Measurements from ENCODE around the gene GIN1.
A peak's percentile ranks its signal among the peaks of the same experiment; 100 is the strongest.
"Not testable (repeated sequence)": the region's sequence is repeated elsewhere in the genome, so short reads cannot be mapped to it uniquely, and the experiment has no call there.

GIN1 gene

GRCh38 chr5:103119765-103120606 lies at the start of gene GIN1, which contains the start of gene PPIP5K2:
Gene GIN1 (minus strand): TSS chr5:103120138. CDS start chr5:103108707, 11,431 bp downstream.
Gene PPIP5K2 (plus strand): TSS chr5:103120301. CDS start chr5:103129590, 9,289 bp downstream.
- DNase-seq (ENCODE audit: low read depth in 2 of 2), result peak; percentile 93 to 95

DNA sequence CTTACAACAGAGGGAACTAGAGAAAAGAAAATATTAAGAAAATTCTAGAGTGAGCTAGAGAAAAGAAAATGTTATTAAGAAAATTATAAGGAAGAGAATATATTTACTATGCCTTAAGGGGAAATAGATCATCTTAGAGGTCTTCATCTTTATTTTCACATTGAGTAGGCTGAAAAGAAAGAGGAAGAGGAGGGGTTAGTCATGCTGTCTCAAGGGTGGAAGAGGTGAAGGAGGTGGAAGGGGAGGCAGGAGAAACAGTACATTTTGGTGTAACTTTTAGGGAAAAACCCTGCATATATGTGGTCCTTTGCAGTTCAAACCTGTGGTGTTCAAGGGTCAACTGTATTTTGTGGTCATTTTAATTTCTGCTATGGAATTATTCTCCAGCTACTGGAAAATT lies 46.8 kb upstream of the GIN1 start:
- no peak for DNase-seq (ENCODE audit: low read depth in 2 of 2)

DNA sequence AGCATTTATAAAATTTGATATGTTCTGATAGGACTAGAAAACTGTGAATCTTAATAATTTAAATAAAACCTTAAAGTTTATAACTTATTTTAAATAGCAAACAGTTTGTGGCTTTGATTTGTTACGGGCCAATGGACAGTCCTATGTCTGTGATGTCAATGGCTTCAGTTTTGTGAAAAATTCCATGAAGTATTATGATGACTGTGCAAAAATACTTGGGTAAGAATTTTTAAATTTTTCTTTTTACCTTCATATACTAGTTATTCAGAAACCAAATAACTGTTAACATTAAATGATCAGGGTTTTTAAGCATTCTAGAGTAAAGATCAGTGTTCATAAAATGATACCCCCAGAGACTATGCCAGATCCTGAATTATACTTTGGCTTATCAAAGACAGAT lies 31.2 kb upstream of the GIN1 start:
- DNase-seq (ENCODE audit: low read depth in 2 of 2), result no peak

- DNase-seq (ENCODE audit: low read depth in 2 of 2), result no peak
These were observed 28.3 kb upstream of the GIN1 start for GRCh38 chr5:103148213-103148612.

DNA sequence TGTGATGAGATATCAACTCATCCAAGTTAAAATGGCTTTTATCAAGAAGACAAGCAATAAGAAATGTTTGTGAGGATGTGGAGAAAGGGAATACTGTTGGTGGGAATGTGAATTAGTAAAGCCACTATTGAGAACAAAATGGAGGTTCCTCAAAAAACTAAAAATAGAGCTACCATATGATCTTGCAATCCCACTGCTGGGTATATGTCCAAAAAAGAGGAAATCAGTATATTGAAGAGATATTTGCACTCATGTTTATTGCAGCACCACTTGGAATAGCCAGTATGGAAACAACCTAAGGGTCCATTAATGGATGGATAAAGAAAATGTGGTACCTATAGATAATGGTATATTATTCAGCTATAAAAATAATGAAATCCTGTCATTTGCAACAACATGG lies 25.3 kb upstream of the GIN1 start:
- no peak for DNase-seq (ENCODE audit: low read depth in 2 of 2)

GRCh38 chr5:103142132-103142531 lies 22.2 kb upstream of the GIN1 start:
- not testable (repeated sequence) for DNase-seq (ENCODE audit: low read depth in 2 of 2)

DNA sequence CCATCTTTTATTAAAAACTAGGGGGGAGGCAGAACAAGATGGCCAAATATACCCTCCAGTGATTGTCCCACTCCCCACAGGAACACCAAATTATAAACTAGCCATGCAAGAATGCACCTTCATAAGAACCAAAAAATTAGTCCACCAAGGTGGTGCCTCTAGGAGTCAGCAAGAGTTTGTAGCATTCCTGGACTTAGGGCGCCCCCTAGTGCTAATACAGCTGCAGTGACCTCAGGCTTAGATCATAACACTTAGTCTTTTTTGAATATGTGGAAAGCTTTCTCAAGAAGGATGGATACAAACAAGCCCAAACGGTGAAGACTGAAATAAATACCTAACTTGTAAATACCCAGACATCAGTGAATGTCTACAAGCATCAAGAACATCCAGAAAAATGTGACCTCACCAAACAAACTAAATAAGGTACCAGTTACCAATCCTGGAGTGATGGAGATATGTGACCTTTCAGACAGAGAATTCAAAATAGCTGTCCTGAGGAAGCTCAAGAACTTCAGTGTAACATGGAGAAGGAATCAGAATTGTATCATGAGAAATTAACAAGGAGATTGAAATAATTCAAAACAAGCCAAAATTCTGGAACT lies 19.4 kb upstream of the GIN1 start:
- DNase-seq (ENCODE audit: low read depth in 2 of 2), result peak; percentile 61 to 72

DNA sequence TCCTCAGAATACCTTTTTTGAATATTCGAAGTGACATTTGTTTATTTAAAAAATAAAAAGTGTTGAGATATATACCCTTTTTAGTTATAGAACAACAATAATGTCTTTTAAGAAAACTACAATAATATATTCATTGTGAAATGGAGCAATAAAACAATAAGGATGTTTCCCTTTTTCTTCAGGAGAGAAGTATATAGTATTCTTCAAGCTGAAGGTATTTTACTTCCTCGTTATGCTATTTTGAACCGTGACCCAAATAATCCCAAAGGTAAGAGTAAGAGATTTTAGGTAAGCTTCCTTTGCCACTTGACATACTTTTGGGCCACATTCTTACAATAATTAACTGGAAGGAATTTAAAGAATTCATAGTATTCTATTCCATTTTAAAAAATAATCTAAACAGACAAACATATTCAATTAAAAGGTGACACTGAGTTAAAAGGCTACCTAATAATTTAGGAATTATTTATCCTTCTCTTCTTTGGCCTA lies 18.3 kb upstream of the GIN1 start:
- no peak for DNase-seq (ENCODE audit: low read depth in 2 of 2)

- DNase-seq (ENCODE audit: low read depth in 2 of 2), result no peak
These were observed 15.5 kb upstream of the GIN1 start for GRCh38 chr5:103135461-103135860.

GRCh38 chr5:103133231-103133630 lies 13.3 kb upstream of the GIN1 start:
- DNase-seq (ENCODE audit: low read depth in 2 of 2), result no peak

DNA sequence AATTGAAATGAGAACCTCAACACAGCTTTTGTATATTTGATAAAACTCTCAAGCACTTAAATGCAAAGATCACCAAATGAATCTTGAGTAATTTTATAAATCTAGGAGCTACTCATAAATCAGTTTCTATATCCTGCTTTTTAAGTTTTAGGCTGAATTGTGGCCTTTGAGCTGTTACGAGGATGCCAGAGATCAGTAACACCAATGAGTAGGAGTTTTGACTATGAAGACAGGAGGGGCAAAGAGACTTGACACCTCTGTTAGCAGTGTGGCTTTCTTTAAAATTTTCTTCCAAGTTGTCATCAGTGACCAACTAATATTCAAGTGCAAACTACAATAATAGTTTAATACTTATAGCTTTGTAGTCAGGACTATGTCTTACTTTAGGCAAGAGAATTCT lies 12.7 kb upstream of the GIN1 start:
- DNase-seq (ENCODE audit: low read depth in 2 of 2), result no peak

- DNase-seq (ENCODE audit: low read depth in 2 of 2), result no peak
These were observed 8.3 kb upstream of the GIN1 start for GRCh38 chr5:103128202-103128601.

DNA sequence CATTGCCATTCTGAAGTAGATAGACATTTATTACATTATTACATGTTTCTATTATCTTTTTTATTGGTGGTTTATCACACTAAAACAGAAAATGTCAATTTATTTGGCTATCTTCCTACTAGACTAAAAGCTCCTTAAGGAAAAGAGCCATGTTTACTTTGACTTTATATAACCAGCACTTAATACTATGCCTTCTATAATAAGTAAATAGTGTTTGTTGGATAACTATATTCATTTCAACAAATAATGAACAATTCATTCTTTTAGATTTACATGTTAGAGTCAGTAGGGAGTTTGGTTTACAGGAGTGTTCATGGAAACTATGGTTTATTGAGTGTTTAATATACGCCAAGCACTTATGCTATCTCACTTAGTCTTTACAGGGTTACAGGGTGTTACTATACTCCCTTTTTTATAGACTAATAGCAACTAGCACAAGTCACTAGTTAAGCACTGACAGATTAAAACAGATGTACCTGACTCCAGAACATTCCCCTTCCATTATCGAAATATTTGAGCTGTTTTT lies 7.4 kb upstream of the GIN1 start:
- DNase-seq (ENCODE audit: low read depth in 2 of 2), result no peak

DNA sequence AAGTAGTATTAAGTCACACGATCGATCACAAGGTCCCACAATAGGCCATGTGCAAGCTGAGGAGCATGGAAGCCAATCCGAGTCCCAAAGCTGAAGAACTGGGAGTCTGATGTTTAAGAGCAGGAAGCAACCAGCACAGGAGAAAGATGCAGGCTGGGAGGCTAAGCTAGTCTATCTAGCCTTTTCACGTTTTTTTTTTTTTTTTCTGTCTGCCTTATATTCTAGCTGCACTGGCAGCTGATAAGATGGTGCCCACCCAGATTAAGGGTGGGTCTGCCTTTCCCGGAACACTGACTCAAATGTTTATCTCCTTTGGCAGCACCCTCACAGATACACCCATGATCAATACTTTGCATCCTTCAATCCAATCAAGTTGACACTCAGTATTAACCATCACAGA lies 6.6 kb upstream of the GIN1 start:
- no peak for DNase-seq (ENCODE audit: low read depth in 2 of 2)

GRCh38 chr5:103122242-103122641 lies 2.3 kb upstream of the GIN1 start:
- DNase-seq (ENCODE audit: low read depth in 2 of 2), result no peak

DNA sequence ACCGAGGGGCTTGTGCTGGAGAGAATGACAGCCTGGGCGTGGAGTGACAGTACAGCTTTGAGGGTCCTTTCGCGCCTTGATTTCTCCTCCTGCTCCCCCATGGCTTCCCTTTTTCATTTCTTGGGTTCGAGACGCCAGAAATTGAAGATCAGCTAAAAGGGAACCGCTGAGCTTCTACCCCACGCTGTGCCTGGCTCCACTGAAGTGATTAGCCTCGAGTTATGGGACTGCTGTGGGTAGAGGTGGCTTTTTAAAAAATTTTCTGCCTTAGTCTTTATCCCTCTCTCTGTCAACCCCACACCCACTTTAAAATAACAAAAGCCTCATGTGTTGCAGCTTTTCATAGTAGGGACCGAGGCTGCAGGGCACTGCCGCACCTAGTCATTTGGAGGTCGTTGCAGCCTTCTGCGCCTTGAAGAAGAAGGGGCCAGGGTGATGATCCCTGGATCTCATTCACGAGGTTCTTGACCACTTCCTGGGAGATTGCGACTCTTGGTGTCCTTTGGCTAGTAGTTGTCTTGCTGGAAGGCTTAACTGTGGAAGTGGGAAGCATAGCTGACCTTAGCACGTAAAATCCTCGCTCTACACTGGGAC lies 766 bp upstream of the GIN1 start:
- DNase-seq (ENCODE audit: low read depth in 2 of 2), result no peak

DNA sequence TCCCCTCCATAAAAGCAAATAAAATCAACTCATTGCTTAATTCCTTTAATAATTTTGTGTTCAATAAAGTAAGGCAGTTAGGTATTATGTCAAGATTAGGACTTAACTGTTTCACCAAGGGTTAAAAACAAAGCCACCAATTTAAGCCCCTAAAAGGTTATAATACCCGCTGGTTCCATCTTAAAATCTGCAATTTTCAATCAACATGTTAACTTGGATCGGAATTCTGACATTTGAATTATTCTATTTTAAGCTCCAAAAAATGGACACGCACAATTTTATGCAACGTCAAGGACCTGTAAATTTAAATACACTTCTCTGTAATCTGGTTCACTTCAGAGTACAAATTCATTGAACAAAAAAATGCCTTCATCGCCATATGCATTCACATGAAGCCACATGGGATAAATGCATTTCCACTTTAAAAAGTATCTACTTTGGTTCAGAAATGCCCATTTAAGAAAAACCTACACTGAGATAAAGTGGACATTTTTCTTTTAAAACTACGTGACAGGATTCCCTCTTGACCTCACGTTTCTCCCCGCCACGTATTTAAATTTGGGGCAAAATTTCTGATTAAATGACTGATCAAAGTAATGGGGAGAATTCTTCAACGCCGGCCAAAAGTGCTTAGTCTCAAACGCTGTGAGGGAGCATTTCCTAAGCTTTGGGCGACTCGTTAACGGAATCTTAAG lies 721 bp downstream of the GIN1 start:
- DNase-seq (ENCODE audit: low read depth in 2 of 2), result no peak

DNA sequence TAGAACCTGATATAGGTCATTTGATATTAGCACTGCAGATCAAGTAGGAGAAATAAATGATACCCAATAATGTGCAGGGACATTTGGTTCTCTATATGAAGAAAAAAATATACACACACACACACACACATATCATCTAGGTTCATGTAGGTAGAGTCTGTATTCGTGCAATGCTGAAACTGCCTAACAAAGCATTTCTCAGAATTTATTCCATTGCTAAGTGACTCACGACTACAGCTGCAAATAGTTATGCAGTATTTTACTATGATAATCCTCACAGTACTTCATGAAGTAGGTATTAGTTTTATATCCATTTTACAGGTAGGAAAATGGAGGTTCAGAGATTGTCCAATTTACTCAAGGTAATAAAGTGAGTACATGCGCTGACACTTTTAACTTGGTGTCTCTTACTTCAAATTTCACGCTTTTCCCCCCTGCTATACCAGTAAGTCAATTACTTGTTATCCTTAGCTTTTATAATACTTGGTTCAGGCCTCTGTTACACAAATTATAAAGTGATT lies 2.4 kb downstream of the GIN1 start:
- DNase-seq (ENCODE audit: low read depth in 2 of 2), result no peak

- no peak for DNase-seq (ENCODE audit: low read depth in 2 of 2)
These were observed 5.5 kb downstream of the GIN1 start for GRCh38 chr5:103114440-103114839.

GRCh38 chr5:103112910-103113309 lies 7.0 kb downstream of the GIN1 start:
- no peak for DNase-seq (ENCODE audit: low read depth in 2 of 2)

- no peak for DNase-seq (ENCODE audit: low read depth in 2 of 2)
These were observed 8.5 kb downstream of the GIN1 start for GRCh38 chr5:103111468-103111867.

- DNase-seq (ENCODE audit: low read depth in 2 of 2), result no peak
These were observed 9.5 kb downstream of the GIN1 start for GRCh38 chr5:103110403-103110802.

All from activated CD8-positive, alpha-beta memory T cell treated with anti-CD3 and anti-CD28 coated beads for 4 hours (primary cell).